Measurements from ENCODE around the gene FYB2. TPM values are rescaled to one million over a fixed set of nuclear protein-coding genes. Genes with fewer than 3 reads are reported as not detected.

FYB2 gene
- total and polyA plus RNA-seq, 2 experiments from 2014 or later: 0.45 to 0.48 TPM

DNA sequence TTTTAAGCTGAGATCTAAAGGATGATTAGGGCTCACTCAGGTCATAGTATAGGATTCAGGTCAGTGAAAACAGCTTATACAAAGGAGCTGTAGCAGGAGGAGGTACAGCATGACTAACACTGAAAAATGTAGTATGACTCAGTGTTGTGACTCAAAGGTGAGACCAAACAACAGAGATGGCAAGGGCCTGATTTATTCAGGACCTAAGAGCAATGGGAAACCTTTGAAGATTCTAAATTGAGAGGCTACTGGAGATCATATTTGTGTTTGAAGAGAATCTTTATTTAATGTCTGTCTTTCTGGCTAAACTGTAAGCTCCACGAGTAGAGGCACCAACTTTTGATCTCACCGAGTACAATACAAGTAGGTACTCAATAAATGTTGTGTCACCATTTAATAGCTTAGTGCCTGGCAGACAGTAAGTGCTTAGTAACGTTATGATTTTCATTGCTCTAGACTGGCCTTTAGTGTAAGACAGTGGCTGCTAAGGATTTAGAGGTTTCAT, 130.6 kb downstream of the FYB2 start:
- H3K4me1 ChIP-seq (ENCODE audit: low read depth): peaks cover 6% of the 10 kb centered on the region
- no peaks in the 10 kb centered on the region for H3K27me3 ChIP-seq
- H3K27ac ChIP-seq: no peak overlapping the region
- no peaks in the 10 kb centered on the region for H3K9me3 ChIP-seq (ENCODE audit: low read depth)
- TF ChIP-seq, protein P1, sequence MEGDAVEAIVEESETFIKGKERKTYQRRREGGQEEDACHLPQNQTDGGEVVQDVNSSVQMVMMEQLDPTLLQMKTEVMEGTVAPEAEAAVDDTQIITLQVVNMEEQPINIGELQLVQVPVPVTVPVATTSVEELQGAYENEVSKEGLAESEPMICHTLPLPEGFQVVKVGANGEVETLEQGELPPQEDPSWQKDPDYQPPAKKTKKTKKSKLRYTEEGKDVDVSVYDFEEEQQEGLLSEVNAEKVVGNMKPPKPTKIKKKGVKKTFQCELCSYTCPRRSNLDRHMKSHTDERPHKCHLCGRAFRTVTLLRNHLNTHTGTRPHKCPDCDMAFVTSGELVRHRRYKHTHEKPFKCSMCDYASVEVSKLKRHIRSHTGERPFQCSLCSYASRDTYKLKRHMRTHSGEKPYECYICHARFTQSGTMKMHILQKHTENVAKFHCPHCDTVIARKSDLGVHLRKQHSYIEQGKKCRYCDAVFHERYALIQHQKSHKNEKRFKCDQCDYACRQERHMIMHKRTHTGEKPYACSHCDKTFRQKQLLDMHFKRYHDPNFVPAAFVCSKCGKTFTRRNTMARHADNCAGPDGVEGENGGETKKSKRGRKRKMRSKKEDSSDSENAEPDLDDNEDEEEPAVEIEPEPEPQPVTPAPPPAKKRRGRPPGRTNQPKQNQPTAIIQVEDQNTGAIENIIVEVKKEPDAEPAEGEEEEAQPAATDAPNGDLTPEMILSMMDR (IDR thresholded peaks at IDR 0.05; ENCODE audit: low read depth, low read length): no peak
- no peak overlapping the region for H3K4me3 ChIP-seq
- peak in 1 of 2 donors; percentile 11 for DNase-seq (ENCODE audit: low read depth in 1 of 2, low spot score in 1 of 2)
- H3K36me3 ChIP-seq: peaks cover 3% of the 10 kb centered on the region

DNA sequence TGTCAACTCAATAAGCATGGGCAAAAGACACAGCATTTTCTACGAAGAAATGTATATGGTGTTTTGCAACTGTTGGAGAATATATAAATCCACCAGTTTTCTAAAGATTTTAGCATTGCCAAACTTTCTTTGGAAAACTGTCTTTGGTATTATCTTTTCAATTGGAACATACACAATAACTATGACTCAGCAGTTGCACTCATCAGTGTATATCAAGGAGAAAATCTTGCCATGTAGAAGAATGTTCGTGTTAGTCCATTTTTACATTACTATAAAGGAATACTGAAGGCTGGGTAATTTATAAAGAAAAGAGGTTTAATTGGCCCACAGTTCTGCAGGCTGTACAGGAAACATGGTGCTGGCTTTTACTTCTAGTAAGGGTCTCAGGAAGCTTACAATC, 133.0 kb downstream of the FYB2 start:
- Histone ChIP-seq H3K4me3 (no peak overlapping the region), H3K27me3 (no peaks in the 10 kb centered on the region), H3K27ac (no peak overlapping the region), H3K9me3 (ENCODE audit: low read depth) (no peaks in the 10 kb centered on the region), H3K36me3 (no peaks in the 10 kb centered on the region), H3K4me1 (ENCODE audit: low read depth) (peaks cover 6% of the 10 kb centered on the region)
- DNase-seq (ENCODE audit: low read depth in 1 of 2, low spot score in 1 of 2): no peak
- TF ChIP-seq, protein P1 (IDR thresholded peaks at IDR 0.05; ENCODE audit: low read depth, low read length): no peak

DNA sequence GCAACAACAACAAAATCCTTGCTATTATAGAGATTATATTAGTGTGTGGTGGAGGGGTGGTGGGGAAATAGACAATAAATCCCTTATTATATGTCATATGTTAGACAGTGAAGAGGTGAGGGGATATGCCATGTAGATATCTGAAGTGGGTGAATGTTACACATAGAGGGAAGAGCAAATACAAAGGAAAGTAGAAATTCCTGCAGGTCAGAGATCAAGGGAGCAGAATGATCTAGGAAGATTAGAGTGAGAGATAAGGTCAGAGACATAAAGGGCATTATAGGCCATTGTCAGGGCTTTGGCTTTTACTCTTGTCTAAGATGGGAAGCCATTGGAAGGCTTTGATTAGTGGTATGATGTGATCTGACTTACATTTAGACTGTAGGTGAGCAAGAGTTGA, 135.6 kb downstream of the FYB2 start:
- Histone ChIP-seq H3K4me3 (no peak overlapping the region), H3K27ac (no peak overlapping the region), H3K4me1 (ENCODE audit: low read depth) (peaks cover 6% of the 10 kb centered on the region), H3K36me3 (no peaks in the 10 kb centered on the region), H3K27me3 (no peaks in the 10 kb centered on the region), H3K9me3 (ENCODE audit: low read depth) (no peaks in the 10 kb centered on the region)
- TF ChIP-seq, protein P1 (IDR thresholded peaks at IDR 0.05; ENCODE audit: low read depth, low read length): no peak
- no peak for DNase-seq (ENCODE audit: low read depth in 1 of 2, low spot score in 1 of 2)

DNA sequence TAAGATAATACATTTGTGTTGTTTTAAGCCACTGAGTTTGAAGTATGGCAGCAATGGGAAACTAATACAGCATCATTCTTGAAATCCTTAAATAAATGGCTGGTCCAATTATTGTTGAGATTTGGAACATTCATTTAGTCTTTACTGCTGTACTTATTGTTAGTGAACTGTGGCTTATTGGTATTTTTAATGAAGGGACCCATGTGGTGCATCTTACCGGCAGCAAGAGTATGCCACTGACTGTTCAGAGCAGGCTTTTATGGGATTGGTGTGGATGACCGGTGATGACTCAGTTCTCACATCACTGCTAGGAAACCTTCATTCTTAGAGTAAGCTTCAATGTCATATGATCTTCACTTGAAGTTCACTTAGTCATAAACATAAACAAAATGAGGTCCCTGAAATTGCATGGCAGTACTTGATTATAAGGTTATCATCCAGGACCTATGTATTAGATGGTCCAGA, 142.6 kb downstream of the FYB2 start:
- TF ChIP-seq, protein P1 (IDR thresholded peaks at IDR 0.05; ENCODE audit: low read depth, low read length): no peak
- H3K27ac ChIP-seq: no peak overlapping the region

DNA sequence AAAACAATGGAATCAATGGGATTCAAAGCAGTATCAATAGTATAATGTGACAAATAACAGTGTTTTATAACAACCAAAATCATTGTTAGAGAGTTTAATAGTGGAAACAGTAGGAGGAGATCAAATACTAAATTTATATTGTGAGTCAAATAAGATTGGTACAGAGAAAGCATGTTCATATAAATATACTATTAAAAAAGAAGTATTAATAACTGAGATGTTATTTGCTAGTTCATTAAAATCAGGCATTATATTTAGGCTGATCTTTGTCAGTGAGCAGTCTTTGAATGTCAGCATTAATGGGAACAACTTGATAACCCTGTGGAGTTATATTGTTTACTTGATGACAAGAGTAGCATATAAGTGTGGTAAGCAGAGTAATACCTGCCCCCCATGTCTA, 143.4 kb downstream of the FYB2 start:
- no peaks in the 10 kb centered on the region for H3K4me1 ChIP-seq (ENCODE audit: low read depth)
- H3K27me3 ChIP-seq: no peaks in the 10 kb centered on the region
- TF ChIP-seq, protein P1 (IDR thresholded peaks at IDR 0.05; ENCODE audit: low read depth, low read length): no peak
- DNase-seq (ENCODE audit: low read depth in 1 of 2, low spot score in 1 of 2): no peak
- H3K9me3 ChIP-seq (ENCODE audit: low read depth): no peaks in the 10 kb centered on the region
- H3K27ac ChIP-seq: no peak overlapping the region
- no peak overlapping the region for H3K4me3 ChIP-seq
- H3K36me3 ChIP-seq: no peaks in the 10 kb centered on the region

More for the DNA sequence above, 142.6 kb downstream of the FYB2 start:
- DNase-seq (ENCODE audit: low read depth in 1 of 2, low spot score in 1 of 2): no peak
- Histone ChIP-seq H3K36me3 (no peaks in the 10 kb centered on the region), H3K4me1 (ENCODE audit: low read depth) (no peaks in the 10 kb centered on the region), H3K27me3 (no peaks in the 10 kb centered on the region), H3K4me3 (no peak overlapping the region), H3K9me3 (ENCODE audit: low read depth) (no peaks in the 10 kb centered on the region)

Measured in cardiac muscle cell (in vitro differentiated cells and primary cell).